ENCODE data around the gene ROR2.
A peak's percentile ranks its signal among the peaks of the same experiment; 100 is the strongest.

The ROR2 gene

DNA sequence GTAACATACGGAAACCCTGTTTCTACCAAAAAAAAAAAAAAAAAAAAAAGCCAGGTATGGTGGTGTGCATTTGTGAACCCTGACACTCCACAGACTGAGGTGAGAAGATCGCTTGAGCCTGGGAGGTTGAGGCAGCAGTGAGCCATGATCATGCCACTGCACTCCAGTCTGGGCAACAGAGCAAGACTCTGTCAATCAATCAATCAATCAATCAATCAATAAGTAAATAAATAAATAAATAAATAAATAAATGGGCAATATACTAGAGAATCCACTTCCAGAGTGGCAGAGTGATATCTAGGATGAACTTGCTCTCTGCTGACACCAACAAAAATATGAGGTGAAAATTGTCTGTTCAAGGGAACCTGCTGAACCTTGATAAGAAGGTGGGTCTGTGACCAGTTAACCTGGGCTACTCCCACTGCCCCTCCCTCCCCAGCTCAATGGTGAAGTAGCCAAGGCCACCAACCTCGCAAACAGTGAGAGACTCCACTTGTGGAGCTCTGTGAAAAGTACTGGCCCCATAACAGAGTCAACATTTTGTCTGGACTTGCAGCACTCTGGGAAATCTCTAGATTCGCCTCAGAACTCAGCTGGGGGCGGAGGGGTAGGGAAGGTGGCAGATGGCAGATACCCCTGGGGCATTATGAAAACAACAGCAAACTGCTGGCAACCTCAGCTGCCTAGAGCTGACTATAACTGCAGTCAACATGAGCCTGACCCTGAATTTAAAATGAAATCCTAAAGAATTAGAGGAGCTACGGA, 163.7 kb downstream of the ROR2 start:
- Histone ChIP-seq H2AFZ (ENCODE audit: low read depth, low read length) (no peak overlapping the region), H3K27me3 (ENCODE audit: insufficient read depth, low read length) (no peaks in the 10 kb centered on the region), H3K36me3 (ENCODE audit: insufficient read depth, low read length) (no peaks in the 10 kb centered on the region), H3K4me1 (ENCODE audit: insufficient read depth, low read length) (peaks cover 8% of the 10 kb centered on the region), H3K9me3 (ENCODE audit: low read length) (peaks cover 2% of the 10 kb centered on the region), H3K4me3 (ENCODE audit: low read length) (no peak overlapping the region)

DNA sequence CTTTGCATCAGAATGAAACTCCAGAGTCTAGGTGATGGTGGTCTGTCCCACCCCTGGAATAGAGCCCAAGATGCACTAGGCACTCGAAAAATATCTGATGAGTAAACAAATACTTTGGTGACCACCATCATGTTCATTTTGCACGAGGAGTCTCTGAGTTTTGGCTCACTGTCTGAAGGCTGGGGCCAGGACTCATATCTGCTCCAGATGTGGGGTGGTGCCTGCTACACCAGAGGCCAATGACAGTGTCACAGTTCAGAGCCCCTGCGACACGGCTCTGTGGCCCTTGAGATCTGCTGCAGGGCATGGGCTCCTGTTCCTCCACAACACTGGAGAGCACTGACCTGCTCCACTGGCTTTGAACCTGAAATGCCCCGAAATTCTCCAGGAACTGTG, 164.6 kb downstream of the ROR2 start:
- H3K9me3 ChIP-seq (ENCODE audit: low read length): peaks cover 2% of the 10 kb centered on the region
- H3K36me3 ChIP-seq (ENCODE audit: insufficient read depth, low read length): no peaks in the 10 kb centered on the region
- no peak overlapping the region for H3K4me3 ChIP-seq (ENCODE audit: low read length)
- H3K27me3 ChIP-seq (ENCODE audit: insufficient read depth, low read length): no peaks in the 10 kb centered on the region
- H3K4me1 ChIP-seq (ENCODE audit: insufficient read depth, low read length): peaks cover 10% of the 10 kb centered on the region
- no peak overlapping the region for H2AFZ ChIP-seq (ENCODE audit: low read depth, low read length)

- Histone ChIP-seq H3K27me3 (ENCODE audit: insufficient read depth, low read length) (no peaks in the 10 kb centered on the region), H3K9me3 (ENCODE audit: low read length) (peaks cover 2% of the 10 kb centered on the region), H3K36me3 (ENCODE audit: insufficient read depth, low read length) (no peaks in the 10 kb centered on the region), H3K4me1 (ENCODE audit: insufficient read depth, low read length) (peaks cover 10% of the 10 kb centered on the region), H3K4me3 (ENCODE audit: low read length) (no peak overlapping the region), H2AFZ (ENCODE audit: low read depth, low read length) (no peak overlapping the region)
These were observed 165.2 kb downstream of the ROR2 start for GRCh38 chr9:91784673-91785446.

DNA sequence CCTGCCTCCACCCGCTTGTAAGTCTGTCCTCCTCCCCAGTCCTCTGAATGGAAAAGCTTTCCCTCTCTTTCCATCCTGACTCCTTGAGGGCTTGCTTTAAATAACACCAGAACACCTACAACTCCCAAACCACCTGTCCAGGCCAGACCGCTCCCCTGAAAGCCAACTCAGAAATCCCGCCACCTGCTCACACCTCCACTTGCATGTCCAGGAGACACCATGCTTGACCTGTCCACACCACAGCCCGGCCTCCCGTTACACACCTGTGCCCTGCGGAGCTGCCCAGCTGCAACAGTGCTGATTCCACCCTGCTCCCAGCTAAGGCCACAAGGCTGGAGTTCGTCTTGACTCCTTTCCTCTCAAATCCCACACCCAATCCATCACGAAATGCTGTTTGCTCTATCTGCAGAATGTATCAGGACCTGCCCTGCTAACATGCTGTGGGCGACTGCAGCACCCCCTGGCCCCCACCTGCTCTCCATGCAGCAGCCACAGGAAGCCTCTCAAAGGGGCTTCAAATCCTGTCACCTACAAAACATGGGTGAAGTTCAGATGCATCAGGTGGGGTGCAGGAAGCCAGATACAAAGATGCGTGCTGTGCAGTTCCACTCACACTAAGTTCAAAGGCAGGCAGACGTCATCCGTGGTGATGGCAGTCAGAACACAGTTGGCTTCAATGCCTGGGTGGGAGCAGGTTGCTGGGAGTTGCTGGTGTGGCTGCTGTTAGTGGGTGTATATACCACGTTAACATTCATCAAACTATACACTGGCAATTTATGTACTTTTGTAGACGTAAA, 166.0 kb downstream of the ROR2 start:
- no peak overlapping the region for H3K4me3 ChIP-seq (ENCODE audit: low read length)
- no peaks in the 10 kb centered on the region for H3K36me3 ChIP-seq (ENCODE audit: insufficient read depth, low read length)
- peaks cover 10% of the 10 kb centered on the region for H3K4me1 ChIP-seq (ENCODE audit: insufficient read depth, low read length)
- peaks cover 2% of the 10 kb centered on the region for H3K9me3 ChIP-seq (ENCODE audit: low read length)
- no peak overlapping the region for H2AFZ ChIP-seq (ENCODE audit: low read depth, low read length)
- no peaks in the 10 kb centered on the region for H3K27me3 ChIP-seq (ENCODE audit: insufficient read depth, low read length)

- Histone ChIP-seq H3K4me1 (ENCODE audit: insufficient read depth, low read length) (peaks cover 10% of the 10 kb centered on the region), H2AFZ (ENCODE audit: low read depth, low read length) (no peak overlapping the region), H3K36me3 (ENCODE audit: insufficient read depth, low read length) (no peaks in the 10 kb centered on the region), H3K4me3 (ENCODE audit: low read length) (no peak overlapping the region), H3K27me3 (ENCODE audit: insufficient read depth, low read length) (no peaks in the 10 kb centered on the region), H3K9me3 (ENCODE audit: low read length) (peaks cover 2% of the 10 kb centered on the region)
These were observed 166.6 kb downstream of the ROR2 start for GRCh38 chr9:91783411-91783810.

DNA sequence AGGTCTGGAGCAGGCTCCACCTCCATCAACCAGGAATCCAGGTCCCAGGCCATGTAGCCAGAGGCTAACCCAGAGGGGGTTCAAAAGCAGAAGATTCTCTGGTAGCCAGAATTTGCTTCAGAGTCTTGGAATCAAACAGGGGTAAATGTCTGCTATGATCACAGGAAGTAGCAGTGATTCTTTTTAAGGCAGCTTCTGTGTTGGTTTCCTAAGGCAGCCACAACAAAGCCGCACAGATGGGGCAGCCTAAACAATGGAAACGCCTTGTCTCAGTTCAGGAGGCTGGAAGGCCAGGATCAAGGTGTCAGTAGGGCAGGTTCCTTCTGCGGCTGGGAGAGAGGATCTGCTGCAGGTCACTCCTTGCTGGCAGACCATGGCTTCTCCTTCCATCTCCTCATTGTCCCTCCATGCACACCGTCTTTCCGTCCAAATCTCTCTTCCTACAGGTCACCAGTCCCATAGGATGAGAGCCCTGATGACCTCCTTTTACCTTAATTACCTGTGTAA, 167.3 kb downstream of the ROR2 start:
- H3K4me1 ChIP-seq (ENCODE audit: insufficient read depth, low read length): peaks cover 10% of the 10 kb centered on the region
- H3K36me3 ChIP-seq (ENCODE audit: insufficient read depth, low read length): no peaks in the 10 kb centered on the region
- peaks cover 2% of the 10 kb centered on the region for H3K9me3 ChIP-seq (ENCODE audit: low read length)
- no peaks in the 10 kb centered on the region for H3K27me3 ChIP-seq (ENCODE audit: insufficient read depth, low read length)
- no peak overlapping the region for H2AFZ ChIP-seq (ENCODE audit: low read depth, low read length)
- H3K4me3 ChIP-seq (ENCODE audit: low read length): no peak overlapping the region

- Histone ChIP-seq H3K4me3 (ENCODE audit: low read length) (no peak overlapping the region), H2AFZ (ENCODE audit: low read depth, low read length) (peak overlapping the region; percentile 50), H3K36me3 (ENCODE audit: insufficient read depth, low read length) (no peaks in the 10 kb centered on the region), H3K9me3 (ENCODE audit: low read length) (peaks cover 2% of the 10 kb centered on the region), H3K4me1 (ENCODE audit: insufficient read depth, low read length) (peaks cover 10% of the 10 kb centered on the region), H3K27me3 (ENCODE audit: insufficient read depth, low read length) (no peaks in the 10 kb centered on the region)
These were observed 168.1 kb downstream of the ROR2 start for GRCh38 chr9:91781906-91782305.

DNA sequence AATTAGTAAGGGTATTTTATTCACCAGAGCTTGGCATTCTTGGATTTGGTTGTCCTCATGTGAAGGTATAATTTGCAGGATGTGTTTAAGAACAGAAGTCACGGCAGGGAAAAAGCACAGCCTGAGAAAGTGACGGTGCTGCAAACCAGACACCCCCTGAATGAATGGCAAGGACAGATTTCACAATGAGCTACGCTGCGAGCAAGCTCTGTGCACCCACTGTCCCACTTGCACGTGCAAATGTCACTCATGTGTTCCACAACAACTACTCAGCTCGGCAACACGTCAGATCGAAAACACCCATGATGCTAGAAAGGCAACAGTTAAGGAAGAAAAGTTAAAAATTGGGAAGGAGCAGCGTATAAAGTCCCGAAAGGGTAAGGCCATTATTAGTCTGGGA, 168.9 kb downstream of the ROR2 start:
- Histone ChIP-seq H3K9me3 (ENCODE audit: low read length) (peaks cover 2% of the 10 kb centered on the region), H3K4me3 (ENCODE audit: low read length) (no peak overlapping the region), H3K36me3 (ENCODE audit: insufficient read depth, low read length) (no peaks in the 10 kb centered on the region), H3K4me1 (ENCODE audit: insufficient read depth, low read length) (peaks cover 10% of the 10 kb centered on the region), H2AFZ (ENCODE audit: low read depth, low read length) (no peak overlapping the region), H3K27me3 (ENCODE audit: insufficient read depth, low read length) (no peaks in the 10 kb centered on the region)

GRCh38 chr9:91778031-91778430, 172.0 kb downstream of the ROR2 start:
- no peaks in the 10 kb centered on the region for H3K36me3 ChIP-seq (ENCODE audit: insufficient read depth, low read length)
- peaks cover 2% of the 10 kb centered on the region for H3K9me3 ChIP-seq (ENCODE audit: low read length)
- no peak overlapping the region for H2AFZ ChIP-seq (ENCODE audit: low read depth, low read length)
- H3K4me1 ChIP-seq (ENCODE audit: insufficient read depth, low read length): peaks cover 18% of the 10 kb centered on the region
- no peak overlapping the region for H3K4me3 ChIP-seq (ENCODE audit: low read length)
- H3K27me3 ChIP-seq (ENCODE audit: insufficient read depth, low read length): no peaks in the 10 kb centered on the region

DNA sequence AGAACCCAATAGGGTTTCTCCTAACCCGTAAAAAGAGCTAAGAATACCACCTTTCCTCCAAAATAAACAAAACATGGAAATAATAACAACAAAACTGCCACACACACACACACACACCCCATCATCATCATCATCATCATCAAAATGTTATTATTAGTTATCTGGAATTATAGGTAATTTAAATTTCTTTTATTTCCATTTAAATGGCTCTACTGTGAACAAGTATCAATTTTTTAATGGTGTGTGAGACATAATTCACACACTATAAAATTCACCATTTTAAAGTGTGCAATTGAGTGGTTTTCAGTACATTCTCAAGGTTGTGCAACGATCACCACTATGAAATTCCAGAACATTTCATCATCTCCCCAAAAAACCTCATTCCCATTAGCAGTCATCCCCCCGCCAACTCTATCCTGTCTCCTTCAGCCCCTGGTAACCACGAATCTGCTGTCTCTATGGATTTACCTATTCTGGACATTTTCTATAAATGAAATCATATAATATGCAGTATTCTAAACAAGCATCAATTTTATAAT, 172.7 kb downstream of the ROR2 start:
- H3K36me3 ChIP-seq (ENCODE audit: insufficient read depth, low read length): no peaks in the 10 kb centered on the region
- no peak overlapping the region for H2AFZ ChIP-seq (ENCODE audit: low read depth, low read length)

DNA sequence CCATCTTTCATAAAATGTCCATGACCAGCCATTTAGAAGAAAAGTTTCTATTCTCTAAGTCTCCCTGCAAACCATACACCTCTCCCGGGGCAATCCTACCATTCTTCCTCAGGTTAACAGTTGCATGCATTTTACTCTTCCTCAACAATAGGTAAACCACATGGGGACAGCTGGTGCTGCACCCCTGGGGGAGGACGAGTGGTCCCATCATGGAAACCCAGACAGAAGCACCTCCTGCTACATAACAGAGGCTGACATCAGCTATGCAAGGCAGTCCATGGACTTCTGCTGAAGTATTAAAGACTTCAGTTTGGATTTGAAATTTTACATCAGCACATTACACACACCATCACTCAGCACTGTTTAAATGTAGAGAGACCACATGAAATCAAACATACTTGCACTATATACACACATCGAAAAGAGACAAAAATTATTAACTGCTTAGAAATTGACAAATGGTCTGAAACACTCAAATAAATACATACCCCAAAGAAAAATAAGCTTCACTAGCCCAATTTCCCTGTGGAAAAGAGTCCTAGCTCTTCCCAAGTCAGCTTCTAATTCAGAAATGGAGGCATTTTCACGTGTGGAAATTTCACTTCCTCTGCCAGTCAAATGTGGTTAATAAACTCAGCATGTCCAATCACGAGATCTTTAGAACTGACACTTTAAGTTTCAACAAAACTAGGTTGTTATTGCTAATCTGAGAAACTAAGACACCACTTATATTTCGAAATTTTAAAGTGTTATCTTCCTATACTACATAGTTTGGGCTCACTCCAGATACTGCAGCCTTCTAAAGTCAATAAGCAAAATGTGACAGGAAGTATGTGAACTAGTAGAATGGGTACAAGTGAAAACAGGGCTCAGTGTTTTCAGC, 173.4 kb downstream of the ROR2 start:
- no peaks in the 10 kb centered on the region for H3K36me3 ChIP-seq (ENCODE audit: insufficient read depth, low read length)
- H3K4me1 ChIP-seq (ENCODE audit: insufficient read depth, low read length): peaks cover 18% of the 10 kb centered on the region
- H3K4me3 ChIP-seq (ENCODE audit: low read length): no peak overlapping the region

More for the DNA sequence above, 172.7 kb downstream of the ROR2 start:
- Histone ChIP-seq H3K4me1 (ENCODE audit: insufficient read depth, low read length) (peaks cover 23% of the 10 kb centered on the region), H3K9me3 (ENCODE audit: low read length) (no peaks in the 10 kb centered on the region), H3K4me3 (ENCODE audit: low read length) (no peak overlapping the region), H3K27me3 (ENCODE audit: insufficient read depth, low read length) (no peaks in the 10 kb centered on the region)

GRCh38 chr9:91775708-91776028, 174.4 kb downstream of the ROR2 start:
- no peak overlapping the region for H3K4me3 ChIP-seq (ENCODE audit: low read length)
- H3K36me3 ChIP-seq (ENCODE audit: insufficient read depth, low read length): no peaks in the 10 kb centered on the region
- H2AFZ ChIP-seq (ENCODE audit: low read depth, low read length): no peak overlapping the region
- H3K27me3 ChIP-seq (ENCODE audit: insufficient read depth, low read length): no peaks in the 10 kb centered on the region
- H3K9me3 ChIP-seq (ENCODE audit: low read length): no peaks in the 10 kb centered on the region
- peaks cover 13% of the 10 kb centered on the region for H3K4me1 ChIP-seq (ENCODE audit: insufficient read depth, low read length)

More for the DNA sequence above, 173.4 kb downstream of the ROR2 start:
- no peak overlapping the region for H2AFZ ChIP-seq (ENCODE audit: low read depth, low read length)
- no peaks in the 10 kb centered on the region for H3K9me3 ChIP-seq (ENCODE audit: low read length)
- no peaks in the 10 kb centered on the region for H3K27me3 ChIP-seq (ENCODE audit: insufficient read depth, low read length)
